ENCODE measurements around the gene CCDC33.

Gene CCDC33

GRCh38 chr15:74239051-74239705 is 3.1 kb downstream of the CCDC33 start (continued):
- no peak for TF ChIP-seq ZNF830 (tag by site-specific recombination; IDR thresholded peaks at IDR 0.05; ENCODE audit: low read depth)
- TF ChIP-seq ZNF174 (tag by site-specific recombination; IDR thresholded peaks at IDR 0.05), result no peak
- TF ChIP-seq HOXC10 (CRISPR knock-in tag; IDR thresholded peaks at IDR 0.05), result no peak

- CTCF ChIA-PET, result interaction anchor here (0.5 to 1.5 kb wide), 17 partner anchors 8 to 265 kb away, joined by 3 to 7 read pairs (median 3); no protein-coding TSS in a partner anchor
- H3K36me3 ChIP-seq (ENCODE audit: control insufficient read depth in 2 of 2, insufficient read depth in 1 of 2, low read length in 2 of 2), result no peaks in the 10 kb centered on the region
- H3K9me3 ChIP-seq (ENCODE audit: control insufficient read depth, insufficient read depth, low read depth, low read length), result no peaks in the 10 kb centered on the region
- H3K4me3 ChIP-seq (ENCODE audit: low read depth, low read length), result no peak overlapping the region
- peaks cover 22% of the 10 kb centered on the region for H3K4me1 ChIP-seq (ENCODE audit: control insufficient read depth, insufficient read depth, low read length)
- H3K27ac ChIP-seq (ENCODE audit: extremely low read depth, low read depth, low read length), result peak overlapping the region; percentile 70; the same call in 1 of the 2 replicates
- POLR2A ChIA-PET, result interaction anchor here (1.0 to 1.2 kb wide), 4 partner anchors 9 to 39 kb away, joined by 4 to 9 read pairs (median 6); partner anchors contain the start of gene STRA6
- TF ChIP-seq GFI1B (tag by site-specific recombination; IDR thresholded peaks at IDR 0.05) (no peak), ZNF600 (tag by site-specific recombination; IDR thresholded peaks at IDR 0.05) (0 out of 2 replicates have a peak, but pooled peaks have one; percentile 51), ZBTB49 (tag by site-specific recombination; IDR thresholded peaks at IDR 0.05; ENCODE audit: low read depth) (no peak), MZF1 (tag by site-specific recombination; IDR thresholded peaks at IDR 0.05; ENCODE audit: borderline replicate concordance) (peak; percentile 56; the same call in 1 of the 2 replicates), KLF8 (tag by site-specific recombination; IDR thresholded peaks at IDR 0.05) (0 out of 2 replicates have a peak, but pooled peaks have one; percentile 26), CTCF (tag by site-specific recombination; IDR thresholded peaks at IDR 0.05) (peak; percentile 94), ZFP69B (tag by site-specific recombination; IDR thresholded peaks at IDR 0.05) (peak; percentile 63; the same call in 1 of the 2 replicates), ZBTB8A (tag by site-specific recombination; IDR thresholded peaks at IDR 0.05) (peak; percentile 94), ZNF792 (tag by site-specific recombination; IDR thresholded peaks at IDR 0.05) (no peak), GLIS2 (tag by site-specific recombination; IDR thresholded peaks at IDR 0.05) (peak; percentile 86), ZBTB1 (tag by site-specific recombination; IDR thresholded peaks at IDR 0.05) (no peak), IKZF3 (tag by site-specific recombination; IDR thresholded peaks at IDR 0.05) (peak; percentile 97), PBX3 (CRISPR knock-in tag; IDR thresholded peaks at IDR 0.05) (0 out of 2 replicates have a peak, but pooled peaks have one; percentile 50), SP7 (tag by site-specific recombination; IDR thresholded peaks at IDR 0.05) (peak; percentile 69), ZNF449 (tag by site-specific recombination; IDR thresholded peaks at IDR 0.05) (peak; percentile 84; the same call in 1 of the 2 replicates), OSR2 (tag by site-specific recombination; IDR thresholded peaks at IDR 0.05) (no peak; the same call in 1 of the 2 replicates), ZNF529 (tag by site-specific recombination; IDR thresholded peaks at IDR 0.05; ENCODE audit: insufficient replicate concordance) (no peak), ZNF692 (tag by site-specific recombination; IDR thresholded peaks at IDR 0.05) (peak; percentile 92), ZNF561 (tag by site-specific recombination; IDR thresholded peaks at IDR 0.05; ENCODE audit: borderline replicate concordance) (no peak; the same call in 1 of the 2 replicates), ZNF18 (tag by site-specific recombination; IDR thresholded peaks at IDR 0.05) (peak; percentile 74; the same call in 1 of the 2 replicates), ZNF10 (tag by site-specific recombination; IDR thresholded peaks at IDR 0.05) (peak; percentile 43; the same call in 1 of the 2 replicates), ZNF335 (tag by site-specific recombination; conservative IDR thresholded peaks at IDR 0.05) (0 out of 2 replicates have a peak, but pooled peaks have one; percentile 8)
These were observed 4.0 kb downstream of the CCDC33 start for GRCh38 chr15:74240002-74240568.
